Coronary artery (tissue), 2 donors: ENCODE measurements around the gene NHERF2.
"Not testable (repeated sequence)": the region's sequence is repeated elsewhere in the genome, so short reads cannot be mapped to it uniquely, and the experiment has no call there.

Source experiments
- DNase-seq: peaks from one replicate; pipeline ENCODE4 v3.0.0-alpha.2; 2017; ENCODE audit warnings: low spot score
- H3K27ac ChIP-seq, 2 donors: fragments of 200-600 bp; sonication (generic); one replicate each; pipeline ENCODE4 v1.5.1; 2016 to 2019
- H3K4me3 ChIP-seq: fragments of 200-600 bp; sonication (generic); 2 replicates; pipeline ENCODE4 v1.5.1; 2016; ENCODE audit warnings: mild to moderate bottlenecking, moderate library complexity
- TF ChIP-seq, protein P1 (sequence below): fragments of 200-600 bp; sonication (generic); IDR thresholded peaks from one replicate; pipeline ENCODE4 v1.5.1; 2019; ENCODE audit warnings: antibody characterized with exemption

NHERF2 gene

DNA sequence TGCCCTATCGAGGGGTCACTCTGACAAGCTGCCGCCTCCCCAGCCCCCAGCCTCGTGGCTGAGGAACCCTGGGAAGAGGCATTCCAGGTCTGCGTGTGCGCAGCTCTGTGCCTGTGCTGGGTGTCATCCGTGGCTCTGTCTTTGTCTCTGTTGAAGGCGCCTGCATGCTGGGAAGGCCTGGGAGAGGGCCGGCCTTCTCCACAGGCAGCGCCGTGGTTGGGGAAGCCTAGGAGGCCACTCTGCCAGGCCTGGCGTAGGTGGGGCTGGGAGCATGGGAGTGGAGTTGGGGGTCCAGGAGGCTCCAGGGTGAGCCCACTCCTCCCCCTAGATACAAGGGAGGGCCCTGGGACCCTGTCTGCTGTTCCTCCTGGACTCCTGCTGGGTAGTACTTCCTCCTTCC lies 3.3 kb downstream of the NHERF2 start:
- TF ChIP-seq, protein P1, sequence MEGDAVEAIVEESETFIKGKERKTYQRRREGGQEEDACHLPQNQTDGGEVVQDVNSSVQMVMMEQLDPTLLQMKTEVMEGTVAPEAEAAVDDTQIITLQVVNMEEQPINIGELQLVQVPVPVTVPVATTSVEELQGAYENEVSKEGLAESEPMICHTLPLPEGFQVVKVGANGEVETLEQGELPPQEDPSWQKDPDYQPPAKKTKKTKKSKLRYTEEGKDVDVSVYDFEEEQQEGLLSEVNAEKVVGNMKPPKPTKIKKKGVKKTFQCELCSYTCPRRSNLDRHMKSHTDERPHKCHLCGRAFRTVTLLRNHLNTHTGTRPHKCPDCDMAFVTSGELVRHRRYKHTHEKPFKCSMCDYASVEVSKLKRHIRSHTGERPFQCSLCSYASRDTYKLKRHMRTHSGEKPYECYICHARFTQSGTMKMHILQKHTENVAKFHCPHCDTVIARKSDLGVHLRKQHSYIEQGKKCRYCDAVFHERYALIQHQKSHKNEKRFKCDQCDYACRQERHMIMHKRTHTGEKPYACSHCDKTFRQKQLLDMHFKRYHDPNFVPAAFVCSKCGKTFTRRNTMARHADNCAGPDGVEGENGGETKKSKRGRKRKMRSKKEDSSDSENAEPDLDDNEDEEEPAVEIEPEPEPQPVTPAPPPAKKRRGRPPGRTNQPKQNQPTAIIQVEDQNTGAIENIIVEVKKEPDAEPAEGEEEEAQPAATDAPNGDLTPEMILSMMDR, result no peak

DNA sequence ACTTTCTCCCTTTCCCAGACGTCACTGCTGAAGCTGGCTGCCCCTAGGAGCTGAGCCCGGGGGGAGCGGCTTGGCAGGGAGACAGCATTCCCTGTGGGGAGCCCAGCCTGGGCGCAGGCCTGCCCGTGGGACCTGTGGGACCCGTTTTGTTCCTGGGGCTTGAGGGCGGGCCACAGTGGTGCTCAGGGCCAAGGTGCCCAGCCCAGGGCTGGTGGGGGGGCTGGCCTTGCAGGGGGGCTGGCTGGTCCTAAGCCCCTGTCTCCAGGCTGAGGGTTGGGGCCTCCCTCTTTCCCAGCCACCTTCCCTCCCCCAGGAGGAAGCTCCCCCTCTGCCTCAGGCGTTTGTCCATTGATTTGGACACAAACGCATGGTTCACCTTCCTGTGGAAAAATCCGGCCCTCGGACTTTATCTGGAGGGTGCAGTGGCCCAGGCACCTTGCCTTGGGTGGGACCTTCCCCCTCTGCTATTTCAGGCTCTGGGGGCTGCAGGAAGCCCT lies 4.4 kb downstream of the NHERF2 start:
- TF ChIP-seq, protein P1, result no peak
- Histone ChIP-seq H3K27ac (peak overlapping the region in 1 of 2 donors; percentile 68), H3K4me3 (no peak overlapping the region)
- no peak for DNase-seq

More for the DNA sequence above, 3.3 kb downstream of the NHERF2 start:
- Histone ChIP-seq H3K27ac (peak overlapping the region in 1 of 2 donors; percentile 45), H3K4me3 (peak overlapping the region; percentile 91)
- DNase-seq, result no peak

DNA sequence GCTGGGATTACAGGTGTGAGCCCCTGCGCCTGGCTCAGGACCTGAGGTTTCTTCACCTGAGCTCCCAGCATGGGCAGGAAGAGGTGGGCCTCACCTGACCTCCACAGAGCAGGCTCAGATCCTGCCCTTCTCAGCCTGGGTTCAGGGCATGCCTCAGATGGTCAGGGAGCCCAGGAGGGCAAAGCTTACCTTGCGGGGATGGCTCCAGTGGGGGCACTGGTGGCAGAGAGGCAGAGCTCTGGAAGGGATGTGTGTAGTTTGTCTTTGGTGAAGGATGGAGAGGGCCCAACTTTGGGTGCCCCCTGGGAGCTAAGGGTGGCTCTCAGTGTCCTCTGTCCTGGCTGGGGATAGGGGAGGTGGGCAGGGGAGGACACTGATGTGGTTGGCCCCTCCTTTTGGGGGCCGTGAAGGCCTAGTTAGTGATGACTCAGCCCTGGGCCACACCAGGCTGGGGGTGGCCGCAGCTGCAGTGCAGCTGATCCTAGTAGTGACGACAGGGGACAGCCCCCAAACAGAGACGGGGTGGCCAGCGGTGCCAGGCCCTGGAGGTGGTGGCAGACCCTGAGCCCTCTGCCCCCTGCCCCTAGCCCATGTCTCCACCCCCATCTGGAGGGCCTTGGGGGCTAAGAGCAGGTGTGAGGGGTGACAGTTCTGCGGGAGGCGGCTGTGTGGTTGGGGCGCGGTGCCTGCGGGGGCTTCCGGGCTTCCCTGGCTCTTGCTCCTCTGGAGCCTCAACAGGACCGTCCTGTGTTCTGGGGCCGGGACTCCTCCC lies 5.8 kb downstream of the NHERF2 start:
- TF ChIP-seq, protein P1, result no peak
- H3K4me3 ChIP-seq, result peak overlapping the region; percentile 70
- peak overlapping the region; percentile 87 to 97 for H3K27ac ChIP-seq
- no peak for DNase-seq

DNA sequence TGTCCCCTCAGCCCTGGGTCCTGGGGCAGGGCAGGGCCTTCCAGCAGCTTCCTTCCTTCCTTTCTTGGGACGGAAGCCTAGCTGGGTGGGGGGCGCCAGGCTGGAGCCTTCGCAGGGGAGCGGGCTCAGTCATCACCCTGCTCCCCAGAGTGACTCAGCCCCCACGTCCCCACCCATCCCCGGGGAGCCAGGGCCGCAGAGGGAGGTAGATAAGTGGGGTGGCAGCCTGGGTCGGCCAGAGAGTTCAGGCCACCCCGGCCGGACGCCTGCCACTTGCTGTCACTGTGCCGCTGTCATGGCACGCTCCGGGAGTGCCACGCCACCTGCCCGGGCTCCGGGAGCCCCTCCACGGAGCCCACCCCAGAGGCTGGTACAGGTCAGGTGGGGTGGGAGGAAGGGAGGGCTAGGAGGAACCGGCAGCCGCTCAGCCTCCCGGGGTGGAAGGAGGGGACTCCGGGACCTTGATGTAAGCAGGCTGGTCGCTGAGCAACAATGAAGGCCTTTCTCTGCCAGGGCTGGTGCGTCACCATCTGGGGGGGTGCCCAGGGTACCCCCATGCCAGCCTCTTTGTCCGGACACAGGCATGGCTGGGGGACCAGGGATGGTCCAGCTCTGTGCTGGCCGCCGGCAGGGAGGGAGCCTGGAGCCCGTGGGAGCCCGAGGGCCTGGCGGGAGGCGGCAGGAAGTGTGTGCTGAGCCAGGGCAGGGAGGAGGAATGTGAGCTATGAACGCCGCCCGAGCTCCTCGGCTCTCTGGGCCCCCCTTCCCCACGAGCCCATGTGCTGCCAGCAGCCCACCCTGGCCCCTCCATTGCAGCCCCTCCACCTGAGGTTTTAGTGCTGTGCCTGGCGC lies 6.6 kb downstream of the NHERF2 start:
- Histone ChIP-seq H3K4me3 (peak overlapping the region; percentile 70), H3K27ac (peak overlapping the region; percentile 87 to 97)
- TF ChIP-seq, protein P1, result no peak
- peak; percentile 93 for DNase-seq

GRCh38 chr16:2033909-2034695 lies 7.4 kb downstream of the NHERF2 start:
- Histone ChIP-seq H3K27ac (peak overlapping the region; percentile 87 to 97), H3K4me3 (peak overlapping the region; percentile 70)
- DNase-seq, result not testable (repeated sequence)

DNA sequence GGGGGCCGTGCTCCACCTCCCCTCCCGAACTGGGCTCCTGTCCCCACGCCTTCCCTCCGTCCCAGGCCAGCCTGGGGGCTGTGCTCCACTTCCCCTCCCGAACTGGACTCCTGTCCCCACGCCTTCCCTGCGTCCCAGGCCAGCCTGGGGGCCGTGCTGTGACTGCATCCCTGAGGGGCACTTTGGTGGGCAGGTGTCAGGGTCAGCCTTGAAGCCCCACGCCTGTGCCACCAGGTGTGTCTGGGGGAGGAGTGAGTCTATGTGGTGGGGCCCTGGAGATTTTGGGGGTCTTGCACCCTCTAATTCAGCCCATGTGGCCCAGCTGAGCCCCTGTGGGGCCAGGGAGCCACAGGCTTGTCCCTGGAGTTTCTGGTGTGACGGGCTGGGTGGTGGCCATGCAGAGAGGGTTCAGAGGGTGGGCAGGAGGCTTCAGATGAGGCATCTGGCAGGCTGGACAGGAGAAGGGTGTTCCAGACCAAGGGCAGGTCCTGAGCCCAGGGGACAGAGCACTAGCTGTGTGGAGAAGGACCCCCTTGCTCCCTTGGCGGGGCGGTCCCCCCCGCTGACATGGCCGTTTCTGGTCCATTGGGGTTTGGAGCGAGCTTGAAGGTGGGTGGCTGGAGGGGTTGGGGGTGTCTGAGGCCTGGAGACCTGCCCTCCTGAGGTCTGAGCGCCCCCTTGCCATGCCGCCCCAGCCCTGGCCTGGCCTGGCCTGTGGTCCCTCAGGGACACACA lies 8.2 kb downstream of the NHERF2 start:
- DNase-seq, result no peak
- TF ChIP-seq, protein P1, result no peak
- peak overlapping the region; percentile 62 for H3K4me3 ChIP-seq
- H3K27ac ChIP-seq, result peak overlapping the region; percentile 81 to 97
